Measurements from ENCODE around the gene WDHD1.

DNA sequence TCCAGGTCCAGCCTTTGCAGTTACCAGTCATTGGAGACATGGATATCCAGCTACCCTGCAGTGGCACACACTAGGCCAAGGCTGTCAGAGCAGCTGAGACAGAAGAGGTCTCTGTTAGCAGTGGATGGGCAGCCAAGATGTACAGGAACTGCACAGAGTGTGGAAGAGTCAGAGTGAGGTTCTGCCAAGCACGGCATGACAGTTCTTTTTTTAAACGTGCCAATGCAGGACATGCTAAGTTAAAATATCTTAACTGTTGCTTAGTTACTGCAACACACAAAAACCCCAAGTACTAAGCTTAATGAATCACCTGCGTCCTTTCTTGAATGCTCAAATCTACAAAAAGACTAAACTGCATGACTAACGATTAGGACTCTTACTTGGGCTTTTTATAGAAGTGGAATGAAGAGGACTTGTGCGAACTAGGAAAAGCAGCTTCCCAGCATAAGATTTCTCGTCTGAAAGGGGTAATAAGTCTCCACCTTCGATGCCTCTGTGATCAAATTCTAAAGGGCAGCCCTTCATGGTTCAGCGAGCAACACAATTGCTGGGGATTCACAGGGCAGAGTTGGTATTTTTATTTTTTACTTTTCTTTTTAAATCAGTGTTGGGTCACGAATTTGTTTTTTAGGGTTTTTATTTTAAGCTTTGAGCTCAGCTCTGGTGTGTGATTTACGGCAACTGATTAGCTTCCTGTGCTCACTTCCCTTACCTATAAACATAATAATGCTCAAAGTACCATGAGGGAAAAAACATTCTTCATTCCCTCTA, 45.2 kb upstream of the WDHD1 start:
- TF ChIP-seq, protein P1, sequence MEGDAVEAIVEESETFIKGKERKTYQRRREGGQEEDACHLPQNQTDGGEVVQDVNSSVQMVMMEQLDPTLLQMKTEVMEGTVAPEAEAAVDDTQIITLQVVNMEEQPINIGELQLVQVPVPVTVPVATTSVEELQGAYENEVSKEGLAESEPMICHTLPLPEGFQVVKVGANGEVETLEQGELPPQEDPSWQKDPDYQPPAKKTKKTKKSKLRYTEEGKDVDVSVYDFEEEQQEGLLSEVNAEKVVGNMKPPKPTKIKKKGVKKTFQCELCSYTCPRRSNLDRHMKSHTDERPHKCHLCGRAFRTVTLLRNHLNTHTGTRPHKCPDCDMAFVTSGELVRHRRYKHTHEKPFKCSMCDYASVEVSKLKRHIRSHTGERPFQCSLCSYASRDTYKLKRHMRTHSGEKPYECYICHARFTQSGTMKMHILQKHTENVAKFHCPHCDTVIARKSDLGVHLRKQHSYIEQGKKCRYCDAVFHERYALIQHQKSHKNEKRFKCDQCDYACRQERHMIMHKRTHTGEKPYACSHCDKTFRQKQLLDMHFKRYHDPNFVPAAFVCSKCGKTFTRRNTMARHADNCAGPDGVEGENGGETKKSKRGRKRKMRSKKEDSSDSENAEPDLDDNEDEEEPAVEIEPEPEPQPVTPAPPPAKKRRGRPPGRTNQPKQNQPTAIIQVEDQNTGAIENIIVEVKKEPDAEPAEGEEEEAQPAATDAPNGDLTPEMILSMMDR (IDR thresholded peaks at IDR 0.05): no peak
- no peak for TF ChIP-seq POLR2A (IDR thresholded peaks at IDR 0.05)

All from uterus (tissue), 2 donors.